Fibroblast of lung (primary cell): ENCODE measurements around the gene CDKAL1. TPM values are rescaled to one million over a fixed set of nuclear protein-coding genes. Genes with fewer than 3 reads are reported as not detected.

ENCODE experiments used
- DNase-seq, 2 donors: peaks; one replicate each; pipeline versions ENCODE4 v3.0.0 to v3.0.0-alpha.2; 2010; ENCODE audit warnings: low read depth in 2 of 2
- H2AFZ ChIP-seq: 2 replicates; pipeline ENCODE4 v1.5.1; 2012; ENCODE audit warnings: low read length, control low read depth, inconsistent platforms
- H3K27ac ChIP-seq: 2 replicates; pipeline ENCODE4 v1.5.1; 2011; ENCODE audit warnings: low read length, control low read depth; ENCODE audit not compliant: insufficient read depth
- H3K27me3 ChIP-seq: 2 replicates; pipeline ENCODE4 v1.5.1; 2011; ENCODE audit warnings: mild to moderate bottlenecking, low read length; ENCODE audit not compliant: control insufficient read depth, insufficient read depth
- H3K36me3 ChIP-seq: 2 replicates; pipeline ENCODE4 v1.5.1; 2011; ENCODE audit warnings: low read length; ENCODE audit not compliant: control insufficient read depth, insufficient read depth
- H3K4me1 ChIP-seq: 2 replicates; pipeline ENCODE4 v1.5.1; 2011; ENCODE audit warnings: low read length; ENCODE audit not compliant: control insufficient read depth, insufficient read depth; ENCODE audit errors: extremely low read depth
- H3K4me2 ChIP-seq: 2 replicates; pipeline ENCODE4 v1.5.1; 2011; ENCODE audit warnings: low read length, control low read depth; ENCODE audit not compliant: insufficient read depth; ENCODE audit errors: extremely low read depth
- H3K4me3 ChIP-seq, 4 experiments: fragments of 200-600 bp in 1 of 4; sonication (generic) in 1 of 4; replicated peaks in 1 of 4; 2 replicates each; pipeline ENCODE4 v1.5.1; 2011 to 2016; ENCODE audit warnings: low read length in 4 of 4, low read depth in 3 of 4, mild to moderate bottlenecking in 3 of 4, control low read depth in 2 of 4, inconsistent platforms in 1 of 4, mixed read lengths in 1 of 4; ENCODE audit not compliant: insufficient read depth in 1 of 4; ENCODE audit errors: control extremely low read depth in 1 of 4
- H3K79me2 ChIP-seq: 2 replicates; pipeline ENCODE4 v1.5.1; 2012; ENCODE audit warnings: mild to moderate bottlenecking, low read length, inconsistent platforms; ENCODE audit not compliant: control insufficient read depth, insufficient read depth
- H3K9ac ChIP-seq: 2 replicates; pipeline ENCODE4 v1.5.1; 2011; ENCODE audit warnings: mild to moderate bottlenecking, low read length, control low read depth; ENCODE audit not compliant: insufficient read depth
- H3K9me3 ChIP-seq: 2 replicates; pipeline ENCODE4 v1.5.1; 2012; ENCODE audit warnings: low read depth, low read length; ENCODE audit not compliant: control insufficient read depth, insufficient read depth
- H4K20me1 ChIP-seq: 2 replicates; pipeline ENCODE4 v1.5.1; 2011; ENCODE audit warnings: low read length; ENCODE audit not compliant: control insufficient read depth, insufficient read depth; ENCODE audit errors: extremely low read depth
- CTCF ChIP-seq, 2 donors: IDR thresholded peaks in 1 of 2; conservative IDR thresholded peaks in 1 of 2; 1 replicate in 1 of 2; 2 replicates in 1 of 2; pipeline ENCODE4 v1.5.1; 2011 to 2012; ENCODE audit warnings: low read length in 2 of 2, control low read depth in 1 of 2, inconsistent platforms in 1 of 2, low read depth in 1 of 2, mild to moderate bottlenecking in 1 of 2
- EZH2 ChIP-seq: IDR thresholded peaks from 2 replicates; pipeline ENCODE4 v1.5.1; 2012; ENCODE audit warnings: low read length, control low read depth, mild to moderate bottlenecking; ENCODE audit errors: missing control alignments
- polyA plus RNA-seq, 2 donors: library from polyadenylated mRNA; depleted of rRNA in 1 of 2; stranded (reverse) in 1 of 2; unstranded in 1 of 2; fragments of >200 nt; gene quantifications; 2 replicates each; pipeline ENCODE4 v1.2.1, GENCODE V29; 2011 to 2012; ENCODE audit warnings: missing spikeins in 1 of 2
- total RNA-seq: library from RNA; depleted of rRNA; stranded (reverse); fragments of >200 nt; gene quantifications from 2 replicates; pipeline ENCODE4 v1.2.1, GENCODE V29; 2014

Gene CDKAL1
- total and polyA plus RNA-seq, 2 donors (not counting 1 experiment from before 2014, with no cell fraction given) = 7.4 to 15.0 TPM

DNA sequence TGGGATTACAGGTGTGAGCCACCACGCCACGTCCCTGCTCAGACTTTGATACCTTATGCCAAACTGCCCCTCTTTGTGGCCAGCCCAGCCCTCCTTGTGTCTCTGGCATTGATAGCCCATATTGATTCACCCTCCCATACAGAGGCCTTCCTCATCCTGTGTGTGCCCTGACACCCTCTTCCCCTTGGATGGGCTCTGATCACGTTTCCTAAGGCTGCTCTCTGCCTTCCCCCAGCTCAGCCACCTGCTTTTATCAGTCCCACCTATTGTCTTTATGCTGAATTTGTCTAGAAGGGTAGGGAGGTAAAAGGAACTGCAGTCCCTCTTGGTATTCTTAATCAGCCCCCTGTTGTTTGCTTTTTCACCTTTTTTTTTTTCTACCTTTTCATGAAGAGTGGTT lies 95.9 kb downstream of the CDKAL1 start:
- no peaks in the 10 kb centered on the region for H3K79me2 ChIP-seq
- no peak for DNase-seq
- no peaks in the 10 kb centered on the region for H3K4me1 ChIP-seq
- H3K4me3 ChIP-seq = no peak overlapping the region
- H4K20me1 ChIP-seq = no peaks in the 10 kb centered on the region
- H3K27me3 ChIP-seq = no peaks in the 10 kb centered on the region
- H3K9ac ChIP-seq = no peak overlapping the region
- H2AFZ ChIP-seq = no peak overlapping the region
- H3K27ac ChIP-seq = no peak overlapping the region
- H3K9me3 ChIP-seq = no peaks in the 10 kb centered on the region
- H3K36me3 ChIP-seq = no peaks in the 10 kb centered on the region
- TF ChIP-seq EZH2 (no peak), CTCF (conservative IDR thresholded peaks at IDR 0.05 in 1 of 2, IDR thresholded peaks at IDR 0.05 in 1 of 2; ENCODE audit: low read depth in 1 of 2, low read length in 2 of 2) (no peak)
- H3K4me2 ChIP-seq = no peak overlapping the region

DNA sequence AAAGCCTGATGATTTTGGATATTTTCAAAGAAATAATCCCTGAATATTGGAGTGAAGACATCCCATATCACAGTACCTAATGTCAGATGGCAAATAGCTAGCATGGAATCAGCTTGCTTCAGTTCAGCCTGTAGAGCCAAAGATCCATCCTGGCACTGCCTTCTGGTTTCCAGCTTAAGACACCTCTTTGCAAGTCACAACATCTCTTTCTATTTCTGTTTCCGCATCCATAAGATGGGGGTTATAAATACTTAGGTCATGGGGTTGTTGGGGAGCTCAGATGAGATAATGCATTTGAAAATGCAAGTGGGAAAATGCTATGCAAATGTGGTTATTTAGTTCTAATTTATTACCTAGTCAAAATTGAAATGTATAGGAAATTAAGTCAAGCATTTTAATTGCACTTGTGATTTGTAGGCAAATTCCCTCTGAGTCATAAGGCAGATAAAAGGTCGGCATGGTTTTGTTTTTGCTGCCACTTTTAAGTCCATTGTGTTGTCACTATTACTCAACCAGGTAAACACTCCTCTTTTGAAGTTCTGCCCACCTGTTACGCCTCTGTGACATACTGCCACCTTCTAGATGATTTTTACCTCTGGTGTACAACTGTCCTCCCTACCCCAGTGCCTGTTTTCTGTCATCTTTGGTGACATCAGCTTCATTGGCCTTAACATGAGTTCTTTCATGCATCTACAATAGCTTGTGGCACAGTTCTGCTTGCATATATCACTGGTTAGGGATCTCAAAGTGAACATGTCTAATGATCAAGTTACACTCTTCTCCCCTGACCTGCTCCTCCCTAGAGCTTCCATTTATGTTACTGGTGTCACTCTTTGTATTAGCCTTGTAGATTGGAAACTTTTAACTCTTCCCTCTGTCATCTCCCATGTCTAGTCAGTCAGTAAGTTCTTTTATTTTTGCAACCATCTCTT lies 96.6 kb downstream of the CDKAL1 start:
- no peaks in the 10 kb centered on the region for H3K36me3 ChIP-seq

DNA sequence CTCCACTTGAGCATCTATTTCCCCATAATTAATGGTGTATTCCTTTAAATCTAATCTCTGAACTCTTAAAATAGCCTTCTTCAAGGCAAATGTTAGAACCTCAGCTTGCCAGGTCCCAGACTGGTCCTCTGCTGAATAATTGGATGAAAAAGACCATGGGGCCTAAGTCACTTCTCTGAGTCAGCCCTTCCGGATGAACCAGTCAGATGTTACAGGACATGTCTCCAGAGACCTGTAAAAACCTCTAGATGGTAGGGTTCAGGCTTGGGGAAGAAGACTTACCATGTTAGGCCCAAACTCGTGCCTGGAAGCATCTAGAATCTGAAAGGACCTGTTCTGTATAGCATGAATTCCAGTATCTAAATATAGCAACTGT lies 97.3 kb downstream of the CDKAL1 start:
- no peak overlapping the region for H3K9ac ChIP-seq
- TF ChIP-seq CTCF (conservative IDR thresholded peaks at IDR 0.05 in 1 of 2, IDR thresholded peaks at IDR 0.05 in 1 of 2; ENCODE audit: low read depth in 1 of 2, low read length in 2 of 2) (no peak), EZH2 (no peak)
- H3K79me2 ChIP-seq = no peaks in the 10 kb centered on the region
- no peak overlapping the region for H2AFZ ChIP-seq
- no peaks in the 10 kb centered on the region for H3K27me3 ChIP-seq
- no peaks in the 10 kb centered on the region for H3K4me1 ChIP-seq
- no peaks in the 10 kb centered on the region for H3K36me3 ChIP-seq
- no peaks in the 10 kb centered on the region for H3K9me3 ChIP-seq
- H3K4me3 ChIP-seq = no peak overlapping the region
- DNase-seq = no peak
- H3K4me2 ChIP-seq = no peak overlapping the region
- no peaks in the 10 kb centered on the region for H4K20me1 ChIP-seq
- no peak overlapping the region for H3K27ac ChIP-seq

More for the DNA sequence above, 96.6 kb downstream of the CDKAL1 start:
- no peaks in the 10 kb centered on the region for H3K4me1 ChIP-seq
- H3K9me3 ChIP-seq = no peaks in the 10 kb centered on the region
- H3K9ac ChIP-seq = no peak overlapping the region
- no peak overlapping the region for H3K4me3 ChIP-seq
- no peak for DNase-seq
- no peak overlapping the region for H3K4me2 ChIP-seq
- no peak overlapping the region for H2AFZ ChIP-seq
- H3K27me3 ChIP-seq = no peaks in the 10 kb centered on the region
- no peak for TF ChIP-seq EZH2
- TF ChIP-seq CTCF (conservative IDR thresholded peaks at IDR 0.05 in 1 of 2, IDR thresholded peaks at IDR 0.05 in 1 of 2; ENCODE audit: low read depth in 1 of 2, low read length in 2 of 2) = no peak
- H3K27ac ChIP-seq = no peak overlapping the region
- no peaks in the 10 kb centered on the region for H3K79me2 ChIP-seq
- no peaks in the 10 kb centered on the region for H4K20me1 ChIP-seq
